HepG2 (cell line): ENCODE data around the gene ATP8A2. TPM values are rescaled to one million over a fixed set of nuclear protein-coding genes. Genes with fewer than 3 reads are reported as not detected.

ENCODE experiments used
- ATAC-seq: fragments of 200-7000 bp; cut with Tn5 transposase; 3 replicates; pipeline ENCODE4 v1.9.1; 2020; ENCODE audit warnings: mild to moderate bottlenecking, moderate library complexity
- BruUV-seq: library from RNA; stranded (reverse); fragments of 400-500 nt; replicated peaks from 2 replicates; lab custom pipeline; 2021; lab: Mats Ljungman, UMichigan
- CTCF ChIA-PET: fragments of 300-600 bp; formaldehyde crosslinking; extraction: SDS; loops from one replicate; lab custom pipeline; 2021; ENCODE audit warnings: low total read pairs, inconsistent platforms, low intra/inter-chr PET ratio; lab: Yijun Ruan, JAX
- POLR2A ChIA-PET: fragments of 350-600 bp; sonication (Branson Sonifier 250); formaldehyde crosslinking; loops from one replicate; lab custom pipeline; 2020; ENCODE audit warnings: antibody characterized with exemption, inconsistent platforms; lab: Yijun Ruan, JAX
- DNase-seq: peaks from one replicate; pipeline ENCODE4 v3.0.0-alpha.2; 2015; ENCODE audit warnings: low spot score
- FAIRE-seq: peaks from 3 replicates; lab custom pipeline; 2011; peaks lifted over from hg19 to GRCh38; lab: Jason Lieb, UNC
- H2AFZ ChIP-seq: one replicate; pipeline ENCODE4 v1.6.1; 2011; ENCODE audit warnings: low read length, inconsistent platforms
- H3K27ac ChIP-seq: fragments of 300-600 bp; 3 replicates; pipeline ENCODE4 v1.8.0; 2011; ENCODE audit warnings: mixed run types, mild to moderate bottlenecking, mixed read lengths, low read length, inconsistent platforms; ENCODE audit not compliant: insufficient read depth; ENCODE audit errors: extremely low read length
- H3K27me3 ChIP-seq, 2 experiments: fragments of 200-600 bp in 1 of 2; 2 replicates in 1 of 2; 3 replicates in 1 of 2; pipeline versions ENCODE4 v1.6.0 to v1.8.0; 2011; ENCODE audit warnings: low read length in 2 of 2, mild to moderate bottlenecking in 2 of 2, moderate library complexity in 2 of 2, inconsistent platforms in 1 of 2; ENCODE audit not compliant: insufficient read depth in 2 of 2, control insufficient read depth in 1 of 2
- H3K36me3 ChIP-seq, 2 experiments: fragments of 200-600 bp in 1 of 2; replicated peaks in 1 of 2; 2 replicates in 1 of 2; 3 replicates in 1 of 2; pipeline versions ENCODE4 v1.5.1 to v1.8.0; 2011; ENCODE audit warnings: low read length in 2 of 2, inconsistent platforms in 1 of 2; ENCODE audit not compliant: insufficient read depth in 2 of 2, control insufficient read depth in 1 of 2
- H3K4me1 ChIP-seq: 2 replicates; pipeline ENCODE4 v1.5.1; 2012; ENCODE audit warnings: low read length, inconsistent platforms; ENCODE audit not compliant: insufficient read depth
- H3K4me2 ChIP-seq: 2 replicates; pipeline ENCODE4 v1.6.0; 2011; ENCODE audit warnings: low read depth, low read length, inconsistent platforms
- H3K4me3 ChIP-seq, 3 experiments: fragments of 200-600 bp in 1 of 3; sonication (generic), shearing (Covaris generic) in 1 of 3; replicated peaks in 1 of 3; 2 replicates each; pipeline ENCODE4 v1.5.1; 2011 to 2016; ENCODE audit warnings: low read length in 3 of 3, inconsistent platforms in 2 of 3, low read depth in 2 of 3, mild to moderate bottlenecking in 2 of 3, control low read depth in 1 of 3, mixed read lengths in 1 of 3; ENCODE audit not compliant: insufficient read depth in 1 of 3
- H3K79me2 ChIP-seq: one replicate; pipeline ENCODE4 v1.6.1; 2011; ENCODE audit warnings: low read length, inconsistent platforms; ENCODE audit not compliant: insufficient read depth
- H3K9ac ChIP-seq: 2 replicates; pipeline ENCODE4 v1.6.0; 2011; ENCODE audit warnings: mild to moderate bottlenecking, low read depth, low read length, inconsistent platforms; ENCODE audit not compliant: insufficient read depth
- H3K9me3 ChIP-seq: 2 replicates; pipeline ENCODE4 v1.5.1; 2012; ENCODE audit warnings: mild to moderate bottlenecking, low read length
- H4K20me1 ChIP-seq: 2 replicates; pipeline ENCODE4 v1.6.0; 2011; ENCODE audit warnings: inconsistent platforms, mild to moderate bottlenecking, low read length, moderate library complexity; ENCODE audit not compliant: insufficient read depth
- CREB1 ChIP-seq, 2 experiments: fragments of 450-650 bp in 1 of 2; IDR thresholded peaks; 2 replicates each; pipeline ENCODE4 v1.6.1; 2016 to 2017; ENCODE audit warnings: control low read depth in 1 of 2, mild to moderate bottlenecking in 1 of 2, missing compliant biosample characterization in 1 of 2, missing genetic modification characterization in 1 of 2
- GZF1 ChIP-seq: sonication (generic); formaldehyde crosslinking; IDR thresholded peaks from 2 replicates; pipeline ENCODE4 v1.5.1; 2020; ENCODE audit warnings: mild to moderate bottlenecking, missing genetic modification reagents
- NFIB ChIP-seq: sonication (generic); formaldehyde crosslinking; IDR thresholded peaks from 2 replicates; pipeline ENCODE4 v1.9.0; 2021; ENCODE audit warnings: missing genetic modification reagents, mild to moderate bottlenecking, borderline replicate concordance
- PLRG1 ChIP-seq: fragments of 450-650 bp; conservative IDR thresholded peaks from 2 replicates; pipeline ENCODE4 v1.6.1; 2016
- RFXAP ChIP-seq: sonication (generic); formaldehyde crosslinking; IDR thresholded peaks from 2 replicates; pipeline ENCODE4 v1.4.0; 2020; ENCODE audit warnings: missing genetic modification reagents, borderline replicate concordance
- RNF2 ChIP-seq: fragments of 450-650 bp; conservative IDR thresholded peaks from 2 replicates; pipeline ENCODE4 v1.6.1; 2016; ENCODE audit warnings: low read depth
- SRSF1 ChIP-seq: fragments of 200-400 bp; formaldehyde crosslinking; optimal IDR thresholded peaks from 2 replicates; pipeline ENCODE3; 2017; ENCODE audit warnings: mild to moderate bottlenecking, low read depth, low read length, moderate library complexity
- TBL1XR1 ChIP-seq: fragments of 150-350 bp; IDR thresholded peaks from 2 replicates; pipeline ENCODE4 v1.6.1; 2014; ENCODE audit warnings: borderline replicate concordance, low read length; ENCODE audit not compliant: partially characterized antibody
- ZNF329 ChIP-seq: sonication (generic); formaldehyde crosslinking; IDR thresholded peaks from 2 replicates; pipeline ENCODE4 v1.9.0; 2021; ENCODE audit warnings: low read depth, mild to moderate bottlenecking, missing genetic modification reagents
- ZNF619 ChIP-seq: sonication (generic); formaldehyde crosslinking; IDR thresholded peaks from 2 replicates; pipeline ENCODE4 v1.4.0; 2020; ENCODE audit warnings: mild to moderate bottlenecking, missing genetic modification reagents
- ZNF724P ChIP-seq: sonication (generic); formaldehyde crosslinking; IDR thresholded peaks from 2 replicates; pipeline ENCODE4 v1.8.0; 2022; ENCODE audit warnings: missing genetic modification reagents, borderline replicate concordance
- ZNF83 ChIP-seq: sonication (generic); formaldehyde crosslinking; IDR thresholded peaks from 2 replicates; pipeline ENCODE4 v1.4.0; 2020; ENCODE audit warnings: missing genetic modification reagents, mild to moderate bottlenecking, borderline replicate concordance
- WGBS: methylation state at CpG from one replicate; pipeline ENCODE4 v1.1.6; 2017; ENCODE audit warnings: low lambda C conversion rate; 5-methylcytosine and 5-hydroxymethylcytosine counted together
- in situ Hi-C: cut with HindIII; loops from 2 replicates; pipeline ENCODE4 v1.10.0; 2017; ENCODE audit warnings: low pct_unique_long_range_greater_than_20kb; ENCODE audit not compliant: extremely low pct_ligation_motif_present
- intact Hi-C: fragments of 100-400 bp; cut with micrococcal nuclease; formaldehyde crosslinking; loops from one replicate; pipeline ENCODE4 v1.10.0; 2022; ENCODE audit not compliant: unreplicated experiment
- polyA plus RNA-seq, 8 experiments: library from polyadenylated mRNA; depleted of rRNA in 3 of 8; stranded (reverse) in 7 of 8; unstranded in 1 of 8; fragments of >200 nt; fragmentation: Illumina TruSeq in 4 of 8; extraction: Trizol in 4 of 8; gene quantifications; 2 replicates each; pipeline versions ENCODE4 v1.2.1 to v1.2.3, GENCODE V29; 2011 to 2016; ENCODE audit warnings: low read depth in 4 of 8, missing spikeins in 1 of 8, mixed read lengths in 1 of 8; ENCODE audit not compliant: insufficient read depth in 1 of 8
- total RNA-seq, 5 experiments: library from RNA; depleted of rRNA; stranded (reverse); fragments of >200 nt; fragmentation: Illumina TruSeq; extraction: Trizol; gene quantifications; 2 replicates each; pipeline ENCODE4 v1.2.3, GENCODE V29; 2016; ENCODE audit warnings: low read depth in 1 of 5

The ATP8A2 gene
- total and polyA plus RNA-seq, 2 of the 13 experiments (the other 11 are each of a cell fraction or from before 2014, with no cell fraction given), result 0.09 TPM; not detected in 1

- no peak for TF ChIP-seq TBL1XR1
- no peak for TF ChIP-seq RNF2
- TF ChIP-seq GZF1 (CRISPR knock-in tag), result no peak
- POLR2A ChIA-PET, result no interaction called here
- no peaks in the 10 kb centered on the region for H4K20me1 ChIP-seq
- H3K4me1 ChIP-seq, result no peaks in the 10 kb centered on the region
- no peak overlapping the region for H3K9ac ChIP-seq
- no peak overlapping the region for H3K4me2 ChIP-seq
- BruUV-seq, result no TSS peak
- no peaks in the 10 kb centered on the region for H3K9me3 ChIP-seq
- no peak overlapping the region for H3K27ac ChIP-seq
- no peak for FAIRE-seq
- CTCF ChIA-PET, result no interaction called here
- in situ Hi-C loops, result no loop called here
- 0% methylated on average over 4 of the region's 5 CpGs for WGBS
- intact Hi-C loops, result no loop called here
- H3K36me3 ChIP-seq, result no peaks in the 10 kb centered on the region
- H2AFZ ChIP-seq, result no peak overlapping the region
- H3K79me2 ChIP-seq, result no peaks in the 10 kb centered on the region
- no peak overlapping the region for H3K4me3 ChIP-seq
- no peak for DNase-seq
- ATAC-seq, result no peak
- H3K27me3 ChIP-seq, result peaks cover 4 to 15% of the 10 kb centered on the region in 2 experiments; a peak in 2 of 5 replicates
These were observed 599.8 kb downstream of the ATP8A2 start for GRCh38 chr13:25971459-25972145.

- WGBS, result 48% methylated on average over 10 of the region's 13 CpGs
- BruUV-seq, result no TSS peak
- no peak overlapping the region for H3K9ac ChIP-seq
- DNase-seq (no peak), FAIRE-seq (no peak), ATAC-seq (no peak)
- H4K20me1 ChIP-seq, result no peaks in the 10 kb centered on the region
- H3K4me1 ChIP-seq, result peaks cover 1% of the 10 kb centered on the region; the same call in 1 of the 2 replicates
- CTCF ChIA-PET, result no interaction called here
- POLR2A ChIA-PET, result no interaction called here
- in situ Hi-C loops (no loop called here), intact Hi-C loops (no loop called here)
- H3K9me3 ChIP-seq, result no peaks in the 10 kb centered on the region
- H3K79me2 ChIP-seq, result no peaks in the 10 kb centered on the region
- peaks cover 4 to 13% of the 10 kb centered on the region in 2 experiments; a peak in 2 of 5 replicates for H3K27me3 ChIP-seq
- H3K36me3 ChIP-seq, result no peaks in the 10 kb centered on the region
- no peak overlapping the region for H2AFZ ChIP-seq
- H3K27ac ChIP-seq, result no peak overlapping the region
- no peak overlapping the region for H3K4me3 ChIP-seq
- no peak for TF ChIP-seq ZNF83 (CRISPR knock-in tag)
- TF ChIP-seq ZNF329 (CRISPR knock-in tag), result no peak
- no peak for TF ChIP-seq RFXAP (CRISPR knock-in tag)
- TF ChIP-seq PLRG1, result no peak
- TF ChIP-seq SRSF1, result no peak
- no peak for TF ChIP-seq ZNF724P
- no peak for TF ChIP-seq ZNF619 (CRISPR knock-in tag)
- no peak for TF ChIP-seq NFIB
- TF ChIP-seq CREB1 (IDR thresholded peaks at IDR 0.05), result no peak
- no peak for TF ChIP-seq CREB1 (CRISPR knock-in tag; IDR thresholded peaks at IDR 0.05)
- TF ChIP-seq, all 625 proteins: peak for 0
- H3K4me2 ChIP-seq, result no peak overlapping the region
These were observed 601.3 kb downstream of the ATP8A2 start for GRCh38 chr13:25973085-25973484.
